Measurements from ENCODE around the gene HSF2BP. TPM values are rescaled to one million over a fixed set of nuclear protein-coding genes. Genes with fewer than 3 reads are reported as not detected.
"Not testable (repeated sequence)": the region's sequence is repeated elsewhere in the genome, so short reads cannot be mapped to it uniquely, and the experiment has no call there.

HSF2BP gene
- total and polyA plus RNA-seq, 4 experiments from 2014 or later = 0.39 to 0.70 (median 0.67) TPM; not detected in 1

DNA sequence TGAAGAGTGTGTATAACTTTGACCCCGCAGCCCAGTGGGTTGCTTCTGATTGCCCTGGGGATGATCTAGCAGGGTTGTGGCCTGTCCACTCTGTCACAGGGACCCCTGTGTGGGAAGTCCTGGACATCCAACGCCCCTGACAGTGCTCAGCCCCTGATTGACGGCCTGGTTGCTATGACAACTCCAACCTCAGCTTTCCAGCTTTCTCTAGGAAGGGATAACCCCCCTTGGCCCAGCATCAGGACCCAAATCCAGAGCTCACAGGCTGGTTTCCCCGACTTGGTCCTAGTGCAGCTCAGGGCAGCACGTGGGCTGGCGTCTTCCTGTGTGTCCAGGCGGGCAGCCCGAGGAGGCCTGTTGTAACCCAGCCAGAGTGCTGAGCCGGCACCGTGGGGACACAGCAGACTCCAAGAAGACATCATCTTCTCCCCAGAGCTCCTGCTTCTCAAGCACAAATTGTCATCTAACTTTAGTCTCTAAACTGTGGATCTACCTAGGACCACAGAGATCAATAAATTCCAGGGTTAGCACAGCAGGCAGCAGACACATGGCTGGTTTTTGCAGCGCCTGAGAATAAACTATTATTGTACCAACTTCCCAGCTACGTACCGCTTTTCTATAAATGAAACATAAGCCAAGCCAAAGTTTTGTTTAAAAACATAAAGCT lies 40.8 kb upstream of the HSF2BP start:
- H3K9me3 ChIP-seq (ENCODE audit: control insufficient read depth in 1 of 2, low read length in 2 of 2) = no peaks in the 10 kb centered on the region
- intact Hi-C loops (cut with micrococcal nuclease) = no loop called here
- no peak overlapping the region for H3K27ac Mint-ChIP-seq

DNA sequence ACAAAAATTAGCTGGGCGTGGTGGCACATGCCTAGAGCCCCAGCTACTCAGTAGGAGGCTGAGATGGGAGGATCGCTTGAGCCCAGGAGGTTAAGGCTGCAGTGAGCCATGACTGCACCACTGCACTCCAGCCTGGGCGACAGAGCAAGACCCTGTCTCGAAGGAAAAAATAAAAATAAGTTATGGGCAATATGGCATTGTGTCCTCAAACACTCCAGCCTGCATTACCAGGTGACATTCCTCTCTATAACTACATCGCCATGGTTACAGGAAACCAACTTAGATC lies 40.1 kb upstream of the HSF2BP start:
- H3K4me3 ChIP-seq (ENCODE audit: low read length in 2 of 2); H3K9me3 Mint-ChIP-seq; CTCF ChIA-PET (ENCODE audit: partially characterized antibody); H3K4me1 ChIP-seq (ENCODE audit: insufficient read depth, low read length); H3K27me3 Mint-ChIP-seq; intact Hi-C loops (cut with micrococcal nuclease); H3K27ac Mint-ChIP-seq; H3K27me3 ChIP-seq (ENCODE audit: insufficient read depth, low read length); H3K4me3 Mint-ChIP-seq; H3K27ac ChIP-seq (ENCODE audit: low read depth, low read length); H3K9me3 ChIP-seq (ENCODE audit: control insufficient read depth in 1 of 2, low read length in 2 of 2); DNase-seq; H3K36me3 ChIP-seq (ENCODE audit: insufficient read depth, low read length); POLR2A ChIA-PET (ENCODE audit: partially characterized antibody): not testable (repeated sequence)
- Mint-ChIP-seq H3K4me1 (peaks cover 4 to 11% (median 7%) of the 10 kb centered on the region in 4 donors), H3K36me3 (peaks cover 20 to 23% of the 10 kb centered on the region in 2 donors)

More for the DNA sequence above, 40.8 kb upstream of the HSF2BP start:
- H3K4me3 Mint-ChIP-seq = no peak overlapping the region
- POLR2A ChIA-PET (ENCODE audit: partially characterized antibody) = no interaction called here
- peaks cover 4 to 11% (median 7%) of the 10 kb centered on the region in 4 donors for H3K4me1 Mint-ChIP-seq
- no peak overlapping the region for H3K4me3 ChIP-seq (ENCODE audit: low read length in 2 of 2)
- peaks cover 17 to 19% of the 10 kb centered on the region in 2 donors for H3K36me3 Mint-ChIP-seq
- no peaks in the 10 kb centered on the region for H3K36me3 ChIP-seq (ENCODE audit: insufficient read depth, low read length)
- CTCF ChIA-PET (ENCODE audit: partially characterized antibody) = no interaction called here
- H3K27me3 Mint-ChIP-seq = peaks cover 0 to 1% of the 10 kb centered on the region in 2 donors
- DNase-seq = no peak
- H3K27me3 ChIP-seq (ENCODE audit: insufficient read depth, low read length) = no peaks in the 10 kb centered on the region
- H3K27ac ChIP-seq (ENCODE audit: low read depth, low read length) = no peak overlapping the region
- no peaks in the 10 kb centered on the region for H3K9me3 Mint-ChIP-seq
- no peaks in the 10 kb centered on the region for H3K4me1 ChIP-seq (ENCODE audit: insufficient read depth, low read length)

DNA sequence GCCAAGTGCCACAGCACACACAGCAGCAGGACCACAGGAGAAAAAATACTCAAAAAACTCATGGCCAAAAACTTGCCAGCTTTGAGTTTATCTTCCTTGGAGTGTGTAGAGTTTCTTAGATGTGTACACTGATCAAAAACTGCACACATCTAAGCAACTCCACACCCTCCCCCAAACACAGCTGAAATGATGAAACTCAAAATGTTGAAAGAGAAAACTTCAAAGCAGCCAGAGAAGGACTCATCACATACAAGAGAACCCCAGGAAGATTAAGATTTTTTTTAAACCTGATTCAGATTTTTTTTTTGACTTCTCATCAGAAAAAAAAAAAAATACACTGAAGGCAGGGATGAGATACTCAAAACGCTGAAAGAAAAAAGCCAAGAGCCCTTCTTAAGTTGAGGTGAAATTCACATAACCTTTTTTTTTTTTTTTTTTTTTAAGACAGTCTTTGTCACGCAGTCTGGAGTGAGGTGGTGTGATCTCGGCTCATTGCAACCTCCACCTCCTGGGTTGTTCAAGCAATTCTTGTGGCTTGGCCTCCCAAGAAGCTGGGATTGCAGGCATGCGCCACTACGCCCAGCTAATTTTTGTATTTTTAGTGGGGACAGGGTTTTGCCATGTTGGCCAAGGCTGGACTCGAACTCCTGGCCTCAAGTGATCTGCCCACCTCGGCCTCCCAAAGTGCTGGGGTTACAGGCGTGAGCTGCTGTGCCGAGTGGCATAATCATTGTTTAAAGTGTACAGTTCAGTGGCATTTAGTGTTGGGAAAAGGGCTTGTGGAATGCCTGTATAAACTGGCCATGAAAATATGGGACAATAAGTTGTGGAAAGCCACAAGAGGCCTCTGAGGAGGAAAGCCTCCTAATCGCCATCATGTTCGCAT lies 38.7 kb upstream of the HSF2BP start:
- peak overlapping the region in 2 of 7 donors; percentile 64 to 82 for H3K27ac Mint-ChIP-seq
- CTCF ChIA-PET (ENCODE audit: partially characterized antibody) = no interaction called here

DNA sequence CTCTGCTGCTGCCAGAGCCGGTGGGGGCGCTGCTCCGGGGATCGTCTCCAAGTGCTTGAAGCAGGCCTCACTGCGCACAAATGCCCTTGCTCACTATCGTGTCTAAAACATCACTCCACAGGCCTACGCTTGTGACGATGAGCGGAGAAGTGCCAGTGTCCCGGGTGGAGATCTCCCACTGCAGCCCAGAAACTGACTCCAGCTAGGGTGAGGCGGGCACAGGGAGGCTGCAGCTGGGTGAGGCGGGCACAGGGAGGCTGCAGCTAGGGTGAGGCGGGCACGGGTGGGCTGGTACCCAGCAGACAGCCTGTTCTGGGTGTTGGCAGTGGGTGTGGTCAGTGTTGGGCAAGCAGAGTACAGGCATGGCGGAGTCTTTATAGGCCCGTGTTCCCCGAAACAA lies 36.9 kb upstream of the HSF2BP start:
- CTCF ChIA-PET (ENCODE audit: partially characterized antibody) = no interaction called here
- intact Hi-C loops (cut with micrococcal nuclease) = no loop called here
- Histone ChIP-seq H3K9me3 (ENCODE audit: control insufficient read depth in 1 of 2, low read length in 2 of 2) (no peaks in the 10 kb centered on the region), H3K4me3 (ENCODE audit: low read length in 2 of 2) (no peak overlapping the region), H3K36me3 (ENCODE audit: insufficient read depth, low read length) (peaks cover 15% of the 10 kb centered on the region), H3K4me1 (ENCODE audit: insufficient read depth, low read length) (no peaks in the 10 kb centered on the region), H3K27me3 (ENCODE audit: insufficient read depth, low read length) (no peaks in the 10 kb centered on the region), H3K27ac (ENCODE audit: low read depth, low read length) (no peak overlapping the region)
- H3K27me3 Mint-ChIP-seq = no peaks in the 10 kb centered on the region
- DNase-seq = no peak
- H3K4me3 Mint-ChIP-seq = no peak overlapping the region
- POLR2A ChIA-PET (ENCODE audit: partially characterized antibody) = no interaction called here
- peak overlapping the region in 2 of 7 donors; percentile 25 to 75 for H3K27ac Mint-ChIP-seq
- H3K36me3 Mint-ChIP-seq = peaks cover 35% of the 10 kb centered on the region in 2 donors
- H3K4me1 Mint-ChIP-seq = peaks cover 0 to 4% (median 3%) of the 10 kb centered on the region in 4 donors
- H3K9me3 Mint-ChIP-seq = no peaks in the 10 kb centered on the region

More for the DNA sequence above, 38.7 kb upstream of the HSF2BP start:
- POLR2A ChIA-PET (ENCODE audit: partially characterized antibody) = no interaction called here
- Histone ChIP-seq H3K27ac (ENCODE audit: low read depth, low read length) (no peak overlapping the region), H3K4me1 (ENCODE audit: insufficient read depth, low read length) (no peaks in the 10 kb centered on the region), H3K9me3 (ENCODE audit: control insufficient read depth in 1 of 2, low read length in 2 of 2) (no peaks in the 10 kb centered on the region), H3K4me3 (ENCODE audit: low read length in 2 of 2) (no peak overlapping the region), H3K36me3 (ENCODE audit: insufficient read depth, low read length) (peaks cover 14% of the 10 kb centered on the region), H3K27me3 (ENCODE audit: insufficient read depth, low read length) (no peaks in the 10 kb centered on the region)
- Mint-ChIP-seq H3K36me3 (peaks cover 31 to 32% of the 10 kb centered on the region in 2 donors), H3K27me3 (no peaks in the 10 kb centered on the region), H3K4me1 (peaks cover 4 to 8% (median 5%) of the 10 kb centered on the region in 4 donors), H3K4me3 (no peak overlapping the region), H3K9me3 (no peaks in the 10 kb centered on the region)
- DNase-seq = no peak
- intact Hi-C loops (cut with micrococcal nuclease) = no loop called here

DNA sequence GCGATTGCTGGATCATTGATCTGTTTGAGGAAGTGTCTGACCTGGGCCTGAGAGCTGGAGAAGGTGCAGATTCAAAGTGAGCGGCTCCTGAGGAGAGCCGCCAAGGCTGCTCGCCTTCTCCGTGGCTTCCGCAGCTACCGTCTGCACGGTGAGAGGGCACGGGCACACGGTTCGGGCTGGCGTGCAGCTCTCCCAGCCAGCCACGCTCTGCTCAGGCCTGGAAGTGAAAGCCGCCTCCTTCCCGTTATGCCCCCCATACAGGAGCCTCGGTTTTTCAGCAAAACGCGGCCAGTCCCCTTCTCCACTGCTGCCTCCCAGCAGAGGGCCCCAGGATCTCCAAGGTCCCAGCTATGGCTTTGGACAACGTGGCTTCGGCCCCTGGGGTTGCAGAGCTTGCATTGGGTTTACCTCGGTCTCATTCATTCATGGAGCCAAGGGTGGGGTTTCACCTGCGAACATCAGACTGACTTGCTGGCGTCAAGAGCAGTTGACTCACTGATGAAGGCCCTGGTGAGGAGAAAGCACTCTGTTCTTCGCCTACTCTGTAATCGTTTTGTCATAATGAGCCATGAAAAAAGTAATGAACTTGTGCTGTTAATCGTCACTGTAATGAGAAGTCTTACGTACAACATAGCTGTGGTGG lies 35.3 kb upstream of the HSF2BP start:
- no peak for DNase-seq
- H3K9me3 ChIP-seq (ENCODE audit: control insufficient read depth in 1 of 2, low read length in 2 of 2) = no peaks in the 10 kb centered on the region
- ChIA-PET CTCF (ENCODE audit: partially characterized antibody) (no interaction called here), POLR2A (ENCODE audit: partially characterized antibody) (no interaction called here)
- Mint-ChIP-seq H3K4me1 (peaks cover 0 to 4% (median 3%) of the 10 kb centered on the region in 4 donors), H3K4me3 (no peak overlapping the region), H3K9me3 (no peaks in the 10 kb centered on the region), H3K27ac (no peak overlapping the region), H3K27me3 (no peaks in the 10 kb centered on the region), H3K36me3 (peaks cover 42 to 47% of the 10 kb centered on the region in 2 donors)
- no peaks in the 10 kb centered on the region for H3K27me3 ChIP-seq (ENCODE audit: insufficient read depth, low read length)
- peaks cover 29% of the 10 kb centered on the region for H3K36me3 ChIP-seq (ENCODE audit: insufficient read depth, low read length)
- H3K4me3 ChIP-seq (ENCODE audit: low read length in 2 of 2) = no peak overlapping the region
- intact Hi-C loops (cut with micrococcal nuclease) = no loop called here
- no peak overlapping the region for H3K27ac ChIP-seq (ENCODE audit: low read depth, low read length)
- H3K4me1 ChIP-seq (ENCODE audit: insufficient read depth, low read length) = no peaks in the 10 kb centered on the region

DNA sequence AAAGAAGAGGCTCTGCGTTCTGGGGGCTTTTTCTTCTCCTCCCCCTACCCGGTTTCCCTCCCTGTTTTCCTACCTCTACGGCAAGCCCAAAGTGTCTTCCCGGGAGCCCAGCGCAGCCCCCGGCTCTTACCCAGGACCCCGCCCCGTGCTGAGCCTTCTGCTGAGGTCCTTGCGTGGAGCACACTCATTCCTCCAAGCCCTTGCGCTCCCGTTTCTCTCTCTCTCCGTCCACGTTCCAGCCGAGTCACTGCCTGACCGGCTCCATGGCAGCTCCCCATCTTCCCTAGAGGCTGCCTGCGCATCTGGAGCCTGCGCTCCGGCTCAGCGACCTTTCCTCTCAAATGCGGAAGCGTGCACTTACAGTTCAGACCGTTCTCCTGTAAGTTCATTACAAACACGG lies 34.7 kb upstream of the HSF2BP start:
- Mint-ChIP-seq H3K36me3 (peaks cover 41 to 50% of the 10 kb centered on the region in 2 donors), H3K27me3 (no peaks in the 10 kb centered on the region), H3K4me1 (peaks cover 0 to 4% (median 3%) of the 10 kb centered on the region in 4 donors), H3K27ac (no peak overlapping the region), H3K4me3 (no peak overlapping the region), H3K9me3 (no peaks in the 10 kb centered on the region)
- H3K4me3 ChIP-seq (ENCODE audit: low read length in 2 of 2) = no peak overlapping the region
- intact Hi-C loops (cut with micrococcal nuclease) = no loop called here
- POLR2A ChIA-PET (ENCODE audit: partially characterized antibody) = no interaction called here
- no peaks in the 10 kb centered on the region for H3K9me3 ChIP-seq (ENCODE audit: control insufficient read depth in 1 of 2, low read length in 2 of 2)
- no peak overlapping the region for H3K27ac ChIP-seq (ENCODE audit: low read depth, low read length)
- H3K36me3 ChIP-seq (ENCODE audit: insufficient read depth, low read length) = peaks cover 35% of the 10 kb centered on the region
- H3K4me1 ChIP-seq (ENCODE audit: insufficient read depth, low read length) = no peaks in the 10 kb centered on the region
- no peaks in the 10 kb centered on the region for H3K27me3 ChIP-seq (ENCODE audit: insufficient read depth, low read length)
- CTCF ChIA-PET (ENCODE audit: partially characterized antibody) = no interaction called here
- DNase-seq = no peak

DNA sequence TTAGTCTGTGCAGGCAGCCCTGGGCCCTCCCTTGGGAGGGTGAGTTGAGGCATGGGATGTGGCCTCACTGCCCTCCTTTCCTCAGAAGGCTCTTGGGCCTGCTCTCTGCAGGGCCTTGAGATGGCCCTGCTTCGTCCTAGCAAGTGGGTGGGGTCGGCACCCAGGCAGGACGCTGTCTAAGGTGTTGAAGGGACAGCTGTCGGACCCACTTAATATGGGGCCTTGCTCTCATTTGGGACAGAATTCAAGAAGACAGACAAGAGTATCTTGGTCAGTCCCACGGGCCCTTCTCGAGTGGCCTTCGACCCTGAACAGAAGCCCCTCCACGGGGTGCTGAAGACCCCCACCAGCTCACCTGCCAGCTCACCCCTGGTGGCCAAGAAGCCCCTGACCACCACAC lies 33.7 kb upstream of the HSF2BP start:
- Mint-ChIP-seq H3K27ac (no peak overlapping the region), H3K9me3 (no peaks in the 10 kb centered on the region), H3K4me1 (peaks cover 0 to 2% (median under 1%) of the 10 kb centered on the region in 4 donors), H3K27me3 (no peaks in the 10 kb centered on the region), H3K36me3 (peaks cover 39 to 56% of the 10 kb centered on the region in 2 donors), H3K4me3 (no peak overlapping the region)
- Histone ChIP-seq H3K27ac (ENCODE audit: low read depth, low read length) (no peak overlapping the region), H3K27me3 (ENCODE audit: insufficient read depth, low read length) (no peaks in the 10 kb centered on the region), H3K4me1 (ENCODE audit: insufficient read depth, low read length) (no peaks in the 10 kb centered on the region), H3K9me3 (ENCODE audit: control insufficient read depth in 1 of 2, low read length in 2 of 2) (no peaks in the 10 kb centered on the region), H3K4me3 (ENCODE audit: low read length in 2 of 2) (no peak overlapping the region), H3K36me3 (ENCODE audit: insufficient read depth, low read length) (peaks cover 43% of the 10 kb centered on the region)
- DNase-seq = no peak
- intact Hi-C loops (cut with micrococcal nuclease) = no loop called here
- POLR2A ChIA-PET (ENCODE audit: partially characterized antibody) = no interaction called here
- CTCF ChIA-PET (ENCODE audit: partially characterized antibody) = interaction anchor here (1.3 kb wide), 1 partner anchor 10 kb away, joined by 3 read pairs; no protein-coding TSS in a partner anchor
